NCI-H1930 (cell line): ENCODE measurements around the gene MBTD1.
"Not testable (repeated sequence)": the region's sequence is repeated elsewhere in the genome, so short reads cannot be mapped to it uniquely, and the experiment has no call there.

Experiments
- DNase-seq, 2 experiments: peaks; one replicate each; lab custom pipeline; 2025; lab: John Stamatoyannopoulos, UW

MBTD1 gene

DNA sequence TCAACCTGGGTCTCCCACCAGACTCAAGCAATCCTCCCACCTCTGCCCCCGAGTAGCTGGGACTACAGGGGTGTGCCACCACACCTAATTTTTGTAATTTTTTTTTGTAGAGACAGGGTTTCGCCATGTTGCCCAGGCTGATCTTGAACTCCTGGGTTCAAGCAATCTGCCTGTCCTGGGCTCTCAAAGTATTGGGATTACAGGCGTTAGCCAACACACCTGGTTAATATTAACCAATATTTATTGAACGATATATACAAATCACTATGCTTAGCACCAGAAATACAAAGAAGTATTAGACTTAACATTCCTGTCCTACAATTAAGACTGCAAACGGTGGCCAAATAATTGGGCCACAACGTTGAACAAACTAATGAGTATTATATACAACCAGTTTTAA, 4.2 kb downstream of the MBTD1 start:
- DNase-seq = no peak

DNA sequence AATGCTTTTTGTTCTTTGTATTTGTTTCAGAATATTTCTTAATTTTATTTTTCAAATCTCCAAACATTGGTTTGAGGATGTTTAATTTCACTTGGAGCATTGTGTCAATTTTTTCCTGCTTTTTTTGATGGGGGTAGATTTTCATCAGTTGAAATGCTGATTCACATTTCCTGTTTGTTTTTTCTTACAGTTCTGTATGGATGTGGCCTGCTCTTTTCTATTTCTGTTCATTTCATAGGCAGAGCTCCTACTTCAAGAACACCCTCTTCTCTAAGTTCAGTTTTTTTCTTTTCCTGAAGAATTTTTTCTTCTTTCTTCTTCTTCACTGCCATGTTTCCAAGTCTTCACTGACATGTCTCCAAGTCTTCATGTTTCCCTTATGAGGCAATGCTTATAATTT, 8.8 kb downstream of the MBTD1 start:
- DNase-seq = no peak

DNA sequence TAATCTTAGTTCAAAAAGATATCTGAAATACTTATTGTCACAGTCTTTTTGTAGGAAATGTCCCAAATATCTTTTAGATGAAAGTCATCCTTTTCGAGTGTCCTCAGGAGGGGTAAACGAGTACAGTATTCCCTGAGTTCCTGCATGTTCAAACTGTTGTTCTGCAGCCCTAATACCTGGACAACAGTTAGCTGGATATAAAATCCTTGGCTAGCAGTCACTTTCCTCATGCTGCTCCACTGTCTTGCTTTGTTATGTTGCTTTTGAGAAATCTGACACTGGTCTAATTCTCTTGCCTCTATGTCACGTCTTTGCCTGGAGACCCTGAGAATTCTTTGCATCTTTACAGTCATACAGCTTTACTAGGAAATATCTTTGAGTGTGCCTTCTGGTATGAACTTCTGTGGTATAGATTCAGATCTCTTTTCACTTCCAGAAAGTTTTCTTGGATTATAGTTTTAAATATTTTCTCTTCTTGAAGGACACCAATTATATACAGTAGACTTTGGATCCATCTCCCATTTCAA, 9.5 kb downstream of the MBTD1 start:
- DNase-seq = no peak

GRCh38 chr17:51245535-51245934, 14.3 kb downstream of the MBTD1 start:
- DNase-seq = no peak

DNA sequence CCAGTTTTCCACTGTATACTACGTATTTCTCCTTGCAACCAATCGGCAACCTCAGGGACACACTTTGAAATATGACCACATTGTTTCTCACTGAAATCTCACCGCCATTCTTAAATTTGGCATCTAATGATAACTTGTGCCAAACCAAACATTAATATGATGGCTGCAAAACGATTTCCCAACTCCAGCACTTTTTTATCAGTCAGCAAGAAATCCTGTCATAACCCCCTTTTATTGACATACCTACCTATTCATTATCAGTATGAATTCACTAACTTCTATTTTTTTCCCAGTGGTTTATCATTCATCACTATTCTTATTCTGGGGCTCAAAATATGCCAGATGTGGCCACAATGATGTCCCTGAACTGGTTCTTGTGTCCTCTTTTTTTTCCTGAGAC, 15.8 kb downstream of the MBTD1 start:
- DNase-seq = no peak

DNA sequence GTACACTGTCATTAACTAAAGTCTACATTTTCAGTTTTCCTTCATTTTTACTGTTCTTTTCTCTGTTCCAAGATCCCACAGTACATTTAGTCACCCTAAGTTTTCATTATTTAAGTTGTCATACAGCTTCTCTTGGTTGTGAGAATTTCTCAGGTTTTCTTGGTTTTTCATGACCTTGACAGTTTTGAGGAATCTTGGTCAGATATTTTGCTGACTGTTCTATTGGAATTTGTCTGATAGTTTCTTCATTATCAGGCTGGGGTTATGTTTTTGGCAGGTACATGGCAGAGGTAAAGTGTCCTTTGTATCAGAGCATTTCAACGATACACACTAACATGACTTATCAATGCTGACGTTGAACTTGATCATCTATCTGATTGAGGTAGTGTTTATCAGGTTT, 19.6 kb downstream of the MBTD1 start:
- DNase-seq = no peak

DNA sequence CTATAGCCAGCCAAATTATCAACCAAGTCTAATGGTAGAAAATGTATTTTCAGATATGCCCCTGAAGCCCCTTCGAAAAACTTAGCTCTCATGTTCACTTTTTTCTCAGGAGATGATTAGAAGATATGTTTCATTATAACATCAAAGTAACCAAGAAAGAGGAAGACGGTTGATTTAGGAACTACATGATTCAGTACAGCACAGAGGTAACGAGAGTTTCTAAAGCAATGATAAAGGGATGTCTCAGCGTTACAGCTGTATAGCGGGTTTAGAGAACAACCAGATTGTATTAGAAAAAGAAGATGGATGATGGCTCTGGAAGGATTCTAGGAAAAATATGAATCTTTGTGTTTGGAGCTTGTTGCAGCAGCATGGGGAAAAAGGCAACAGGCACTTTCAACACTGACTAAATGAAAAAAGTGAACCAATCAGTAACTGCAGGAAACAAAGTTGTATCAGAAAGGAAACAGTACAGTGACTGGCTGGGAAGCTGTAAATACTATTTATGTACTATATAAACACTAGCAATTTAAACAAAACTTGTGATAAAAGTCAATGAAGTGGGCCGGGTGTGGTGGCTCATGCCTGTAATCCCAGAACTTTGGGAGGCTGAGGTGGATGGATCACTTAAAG, 21.5 kb downstream of the MBTD1 start:
- no peak for DNase-seq

GRCh38 chr17:51234162-51234561, 25.7 kb downstream of the MBTD1 start:
- no peak for DNase-seq

DNA sequence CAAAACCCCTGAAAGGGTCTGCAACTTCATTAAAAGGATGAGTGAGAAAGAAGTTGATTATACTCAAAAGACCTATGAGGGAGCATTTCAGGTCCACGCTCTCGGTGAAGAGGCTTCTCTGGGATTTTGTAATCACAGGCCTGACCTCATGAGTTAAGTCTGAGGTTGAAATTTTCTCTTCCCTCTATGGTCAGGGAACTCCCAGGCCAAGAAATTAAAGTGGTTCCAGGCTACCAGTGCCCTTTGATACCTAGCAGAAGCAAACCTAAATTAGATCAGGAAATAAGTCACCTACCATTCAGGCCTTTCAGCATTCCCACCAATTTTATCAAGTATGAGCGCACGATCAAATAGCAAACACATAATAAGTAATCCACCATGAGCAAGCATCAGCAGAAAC, 27.9 kb downstream of the MBTD1 start:
- no peak for DNase-seq

- DNase-seq = no peak
Observed at GRCh38 chr17:51230306-51230705, 29.5 kb downstream of the MBTD1 start.

DNA sequence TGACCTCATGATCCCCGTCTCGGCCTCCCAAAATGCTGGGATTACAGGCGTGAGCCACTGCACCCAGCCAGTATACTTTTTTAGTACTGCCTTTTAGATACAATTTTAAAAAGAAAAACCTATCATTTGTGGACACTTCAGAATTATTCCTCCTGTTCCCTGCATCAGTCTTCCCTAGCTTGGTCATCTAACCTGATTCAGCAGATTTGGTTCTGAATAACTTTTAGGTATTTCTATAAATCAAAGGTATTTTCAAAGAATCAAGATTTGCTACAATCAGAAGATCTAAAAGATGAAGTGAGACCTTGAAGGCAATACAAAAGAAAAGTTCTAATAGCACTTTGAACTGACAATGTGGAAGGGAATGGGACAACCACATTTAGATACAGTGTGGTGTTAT, 30.0 kb downstream of the MBTD1 start:
- no peak for DNase-seq

DNA sequence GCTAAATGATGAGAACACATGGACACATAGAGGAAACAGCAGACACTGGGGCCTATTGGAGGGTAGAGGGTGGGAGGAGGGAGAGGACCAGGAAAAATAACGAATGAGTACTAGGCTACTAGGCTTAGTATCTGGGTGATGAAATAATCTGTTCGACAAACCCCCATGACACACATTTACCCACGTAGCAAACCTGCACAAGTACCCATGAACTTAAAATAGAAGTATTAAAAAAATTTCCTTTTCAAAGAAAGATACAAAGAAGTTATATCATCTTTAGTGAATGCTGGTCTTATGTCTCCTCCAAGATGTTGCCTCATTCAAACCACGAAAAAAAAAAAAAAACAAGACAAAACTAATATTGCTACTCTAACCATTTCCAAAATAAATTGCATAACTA, 31.7 kb downstream of the MBTD1 start:
- DNase-seq = no peak

DNA sequence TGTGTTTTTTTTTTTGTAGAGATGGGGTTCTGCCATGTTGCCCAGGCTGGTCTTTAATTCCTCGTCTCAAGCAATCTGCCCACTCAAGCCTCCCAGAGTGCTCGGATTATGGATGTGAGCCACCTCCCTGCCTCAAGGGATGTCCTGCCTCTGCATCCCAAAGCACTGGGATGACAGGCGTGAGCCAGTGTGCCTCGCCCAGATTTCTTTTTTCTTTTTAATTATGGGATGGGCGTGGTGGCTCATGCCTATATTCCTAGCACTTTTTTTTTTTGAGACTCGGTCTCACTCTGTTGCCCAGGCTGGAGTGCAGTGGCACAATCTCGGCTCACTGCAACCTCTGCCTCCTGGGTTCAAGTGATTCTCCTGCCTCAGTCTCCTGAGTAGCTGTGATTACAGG, 34.3 kb downstream of the MBTD1 start:
- not testable (repeated sequence) for DNase-seq

GRCh38 chr17:51224402-51225262, 35.2 kb downstream of the MBTD1 start:
- no peak for DNase-seq

DNA sequence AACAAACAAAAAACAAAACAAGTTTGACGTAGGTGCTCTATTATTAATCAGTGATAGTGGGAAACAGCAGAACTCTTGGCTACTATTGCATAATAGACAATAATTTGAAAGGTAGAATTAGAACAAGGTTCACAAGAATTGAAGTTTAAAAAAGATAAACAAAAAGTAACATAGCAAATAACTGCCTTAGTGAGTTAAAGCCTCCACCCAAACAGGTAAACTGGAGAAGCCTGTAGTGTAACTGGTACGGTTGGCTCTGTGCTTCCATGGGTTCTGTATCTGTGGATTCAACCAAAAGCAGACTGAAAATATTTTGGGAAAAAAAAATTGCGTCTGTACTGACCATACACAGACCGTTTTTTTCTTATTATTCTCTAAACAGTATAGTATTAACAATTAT, 38.5 kb downstream of the MBTD1 start:
- DNase-seq = no peak

DNA sequence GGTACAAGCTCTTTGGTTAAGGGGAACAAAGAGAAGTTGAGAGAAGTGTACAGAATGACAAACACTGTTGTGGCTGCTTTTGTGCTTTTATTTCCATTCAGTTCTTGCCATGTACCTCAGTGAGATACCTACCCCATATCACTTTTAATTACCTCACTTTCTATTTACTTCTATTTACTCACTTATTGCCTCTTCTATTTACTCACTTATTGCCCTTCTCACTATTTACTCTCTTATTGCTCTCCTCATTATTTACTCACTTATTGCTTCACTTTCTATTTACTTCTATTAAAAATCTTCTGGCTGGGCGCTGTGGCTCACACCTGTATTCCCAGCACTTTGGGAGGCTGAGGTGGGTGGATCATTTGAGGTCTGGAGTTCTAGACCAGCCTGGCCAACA, 41.9 kb downstream of the MBTD1 start:
- no peak for DNase-seq

DNA sequence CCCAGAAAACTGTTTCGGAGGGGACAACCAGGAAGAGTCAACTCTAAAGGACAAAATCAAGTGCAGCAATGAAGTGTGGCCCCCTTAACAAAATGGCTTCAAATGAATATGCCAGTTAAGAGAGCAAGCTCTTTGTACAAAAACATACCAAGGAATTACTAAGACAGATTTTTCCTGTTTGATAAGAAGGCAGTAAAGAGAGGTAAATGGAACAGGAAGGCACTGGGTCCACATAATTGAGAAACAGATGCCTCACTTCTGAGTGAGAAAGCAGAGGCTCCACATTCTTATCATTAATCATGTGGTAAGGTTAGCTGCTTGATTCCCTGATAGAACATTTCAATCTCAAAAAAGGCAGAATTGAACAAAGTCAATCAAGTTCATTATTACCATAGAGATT, 44.9 kb downstream of the MBTD1 start:
- no peak for DNase-seq

- no peak for DNase-seq
Observed at GRCh38 chr17:51203838-51204237, 56.0 kb downstream of the MBTD1 start.

- DNase-seq = no peak
Observed at GRCh38 chr17:51200846-51201245, 59.0 kb downstream of the MBTD1 start.

GRCh38 chr17:51200295-51200694, 59.6 kb downstream of the MBTD1 start:
- DNase-seq = no peak

DNA sequence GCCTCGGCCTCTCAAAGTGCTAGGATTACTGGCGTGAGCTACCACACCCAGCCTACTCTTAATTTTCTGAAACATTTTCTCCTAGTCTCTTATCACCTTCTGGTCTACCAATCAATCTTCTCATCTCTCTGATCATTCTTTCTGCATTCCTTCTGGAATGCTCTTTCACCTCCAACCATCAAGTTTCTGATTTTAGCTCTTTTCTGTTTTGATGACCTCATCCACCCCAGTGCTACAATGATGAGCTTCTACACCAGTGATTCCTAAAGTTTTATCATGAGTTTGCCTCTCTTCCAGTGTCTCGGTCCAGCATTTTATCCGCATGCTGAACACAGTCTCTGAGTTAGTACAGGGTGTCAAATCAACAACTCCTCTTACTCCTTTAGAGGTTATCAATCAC, 62.1 kb downstream of the MBTD1 start:
- DNase-seq = no peak

- DNase-seq = no peak
Observed at GRCh38 chr17:51191895-51192294, 68.0 kb downstream of the MBTD1 start.

DNA sequence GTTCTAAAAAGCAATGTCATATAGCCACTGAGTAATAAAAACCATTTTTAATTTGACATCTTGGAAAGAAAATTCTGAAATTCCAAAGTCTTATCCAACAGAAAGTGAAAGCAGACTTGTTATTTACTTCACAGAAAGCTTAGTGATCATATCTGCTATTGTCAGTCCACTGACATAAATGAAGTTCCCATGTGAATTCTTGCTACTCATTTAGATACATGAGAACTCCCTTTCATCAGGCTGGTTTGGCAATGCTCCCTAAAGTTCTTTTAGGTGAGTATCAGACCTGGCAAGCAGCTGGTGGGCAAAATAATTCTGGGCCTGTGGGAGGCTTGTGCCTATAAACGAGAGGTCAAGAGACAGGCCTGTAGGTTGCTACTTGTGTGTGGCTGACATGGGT, 70.2 kb downstream of the MBTD1 start:
- DNase-seq = no peak

- DNase-seq = no peak
Observed at GRCh38 chr17:51189162-51189561, 70.7 kb downstream of the MBTD1 start.
